Cardiac fibroblast (primary cell): Measurements from ENCODE around the gene MLLT1.

Experiments
- DNase-seq, 2 donors: peaks; one replicate each; pipeline versions ENCODE4 v3.0.0 to v3.0.0-alpha.2; 2010; ENCODE audit warnings: low read depth in 2 of 2
- H3K4me3 ChIP-seq, 2 donors: replicated peaks in 1 of 2; 1 replicate in 1 of 2; 2 replicates in 1 of 2; pipeline ENCODE4 v1.5.1; 2011; ENCODE audit warnings: low read depth in 2 of 2, low read length in 2 of 2, mild to moderate bottlenecking in 2 of 2, moderate library complexity in 1 of 2
- CTCF ChIP-seq: IDR thresholded peaks from one replicate; pipeline ENCODE4 v1.5.1; 2011; ENCODE audit warnings: low read depth, mild to moderate bottlenecking, low read length, inconsistent platforms

Gene MLLT1

GRCh38 chr19:6271251-6271650, 8.5 kb downstream of the MLLT1 start:
- H3K4me3 ChIP-seq: peak overlapping the region; percentile 13 to 21

GRCh38 chr19:6270822-6271221, 9.0 kb downstream of the MLLT1 start:
- TF ChIP-seq CTCF: no peak
- H3K4me3 ChIP-seq: peak overlapping the region in 1 of 2 donors; percentile 1
- no peak for DNase-seq

More at GRCh38 chr19:6271251-6271650, 8.5 kb downstream of the MLLT1 start:
- TF ChIP-seq CTCF: peak; percentile 30
- peak; percentile 42 to 67 for DNase-seq

GRCh38 chr19:6270076-6270745, 9.6 kb downstream of the MLLT1 start:
- no peak for DNase-seq
- no peak overlapping the region for H3K4me3 ChIP-seq
- no peak for TF ChIP-seq CTCF

- H3K4me3 ChIP-seq: no peak overlapping the region
- no peak for TF ChIP-seq CTCF
- DNase-seq: no peak
Measured at GRCh38 chr19:6269101-6269886, 10.5 kb downstream of the MLLT1 start.

GRCh38 chr19:6268382-6268771, 11.4 kb downstream of the MLLT1 start:
- TF ChIP-seq CTCF: no peak
- DNase-seq: no peak

GRCh38 chr19:6267552-6268381, 12.0 kb downstream of the MLLT1 start:
- no peak for TF ChIP-seq CTCF
- no peak overlapping the region for H3K4me3 ChIP-seq
- DNase-seq: no peak

More at GRCh38 chr19:6268382-6268771, 11.4 kb downstream of the MLLT1 start:
- H3K4me3 ChIP-seq: no peak overlapping the region
